ENCODE results near the gene EPGN.

GRCh38 chr4:74278490-74278889, 29.8 kb upstream of the EPGN start:
- TF ChIP-seq CTCF (conservative IDR thresholded peaks at IDR 0.05; ENCODE audit: low read depth, low read length), result no peak
- no peak for TF ChIP-seq EZH2 (IDR thresholded peaks at IDR 0.05; ENCODE audit: borderline replicate concordance, low read depth, low read length, poor library complexity, severe bottlenecking)
